ENCODE data around the gene PPID. TPM values are rescaled to one million over a fixed set of nuclear protein-coding genes. Genes with fewer than 3 reads are reported as not detected.

Gene PPID
- total and polyA plus RNA-seq, 9 of the 15 experiments (the other 6 are each of a cell fraction or from before 2014, with no cell fraction given), result 46.5 to 160 (median 98.6) TPM

DNA sequence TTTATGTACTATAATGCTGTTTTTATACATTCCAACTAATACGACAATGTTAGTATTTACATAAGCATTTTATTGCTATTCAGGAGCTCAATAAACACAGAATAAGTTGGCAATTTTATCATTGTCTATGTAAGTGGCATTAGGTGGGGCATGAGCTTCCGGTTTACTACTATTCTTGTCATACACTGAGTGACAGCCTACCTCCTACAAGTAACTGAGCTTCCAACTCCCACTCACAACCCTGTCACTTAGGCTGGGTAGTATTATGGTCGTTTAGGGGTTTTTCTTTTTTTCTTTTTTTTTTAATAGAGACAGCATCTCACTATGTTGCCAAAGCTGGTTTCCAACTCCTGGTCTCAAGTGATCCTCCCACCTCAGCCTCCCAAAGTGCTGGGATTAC, 7.4 kb downstream of the PPID start:
- no peak for FAIRE-seq
- no peaks in the 10 kb centered on the region for H3K9me1 ChIP-seq (ENCODE audit: control insufficient read depth, insufficient read depth, low read length)
- no TSS peak for BruUV-seq (replicated peaks)
- WGBS (ENCODE audit: insufficient coverage, low coverage, missing lambda C conversion rate), result 47% methylated on average over 3 of the region's 3 CpGs
- H3K27ac ChIP-seq (ENCODE audit: extremely low read depth, low read depth, low read length), result no peak overlapping the region
- no peak overlapping the region for H3K4me2 ChIP-seq (ENCODE audit: insufficient read depth, low read length)
- no peak overlapping the region for H3K9ac ChIP-seq (ENCODE audit: insufficient read depth in 1 of 2, low read depth in 2 of 2, low read length in 2 of 2)
- ChIA-PET POLR2A (interaction anchor here (0.7 to 1.1 kb wide), 3 partner anchors 9 to 35 kb away, joined by 3 to 4 read pairs (median 3); no protein-coding TSS in a partner anchor), CTCF (ENCODE audit: low intra/inter-chr PET ratio) (no interaction called here)
- DNase-seq (ENCODE audit: extremely low read depth in 1 of 4, low spot score in 3 of 4), result no peak
- H3K4me1 ChIP-seq (replicated peaks in 1 of 2; ENCODE audit: control insufficient read depth in 2 of 2, insufficient read depth in 2 of 2, low read length in 2 of 2), result no peaks in the 10 kb centered on the region
- no peak overlapping the region for H2AFZ ChIP-seq (ENCODE audit: low read depth, low read length)
- H4K20me1 ChIP-seq (replicated peaks; ENCODE audit: control insufficient read depth, insufficient read depth, low read length), result no peaks in the 10 kb centered on the region
- no peaks in the 10 kb centered on the region for H3K27me3 ChIP-seq (ENCODE audit: control insufficient read depth in 2 of 2, insufficient read depth in 2 of 2, low read length in 2 of 2)
- in situ Hi-C loops (cut with MboI) (no loop called here), intact Hi-C loops (cut with micrococcal nuclease) (no loop called here)
- ATAC-seq, result no peak
- no peak overlapping the region for H3K4me3 ChIP-seq
- no peaks in the 10 kb centered on the region for H3K9me3 ChIP-seq (replicated peaks; ENCODE audit: control insufficient read depth, insufficient read depth, low read depth, low read length)
- H3K79me2 ChIP-seq (ENCODE audit: control insufficient read depth, insufficient read depth, low read length), result peaks cover 13% of the 10 kb centered on the region; the same call in 2 of the 3 replicates
- no peak for TF ChIP-seq FOXJ3 (CRISPR knock-in tag; IDR thresholded peaks at IDR 0.05)
- TF ChIP-seq ZNF280B (CRISPR knock-in tag; IDR thresholded peaks at IDR 0.05), result no peak
- no peak for TF ChIP-seq YBX1 (IDR thresholded peaks at IDR 0.05)
- TF ChIP-seq SPI1 (IDR thresholded peaks at IDR 0.05; ENCODE audit: borderline replicate concordance, low read depth, low read length), result no peak
- TF ChIP-seq ZNF282 (CRISPR knock-in tag; IDR thresholded peaks at IDR 0.05), result no peak
- TF ChIP-seq ZNF592 (IDR thresholded peaks at IDR 0.05), result no peak
- TF ChIP-seq ZNF449 (CRISPR knock-in tag; IDR thresholded peaks at IDR 0.05), result no peak
- TF ChIP-seq FOS (IDR thresholded peaks at IDR 0.05; ENCODE audit: extremely low read depth, insufficient read length), result no peak
- H3K36me3 ChIP-seq (ENCODE audit: control insufficient read depth, insufficient read depth, low read length), result peaks cover 95% of the 10 kb centered on the region
